Nucleus accumbens (tissue), 56 donors: ENCODE results near the gene ARHGAP10.

ENCODE experiments used
- DNase-seq, 56 donors: peaks; one replicate each; lab custom pipeline; 2025; lab: John Stamatoyannopoulos, UW

Gene ARHGAP10

DNA sequence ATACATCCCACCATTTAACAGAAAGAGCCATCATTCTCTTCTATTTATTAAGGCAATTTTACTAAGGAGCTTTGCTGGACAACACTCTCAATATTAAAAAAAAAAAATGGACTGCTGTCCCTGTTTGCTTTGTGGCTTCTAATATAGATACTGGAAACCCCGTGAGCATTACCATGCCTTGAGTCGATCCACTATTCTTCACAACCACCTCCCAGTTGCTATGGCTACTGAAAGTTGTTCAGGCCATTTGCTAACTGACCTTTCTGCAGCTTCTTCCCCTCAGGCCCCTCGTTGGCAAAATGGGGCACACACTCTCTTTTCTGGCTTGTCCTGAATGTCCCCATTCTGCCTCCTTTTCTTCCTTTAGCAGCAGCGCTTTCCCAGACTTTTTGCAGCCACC is 369.9 kb downstream of the ARHGAP10 start:
- no peak for DNase-seq

DNA sequence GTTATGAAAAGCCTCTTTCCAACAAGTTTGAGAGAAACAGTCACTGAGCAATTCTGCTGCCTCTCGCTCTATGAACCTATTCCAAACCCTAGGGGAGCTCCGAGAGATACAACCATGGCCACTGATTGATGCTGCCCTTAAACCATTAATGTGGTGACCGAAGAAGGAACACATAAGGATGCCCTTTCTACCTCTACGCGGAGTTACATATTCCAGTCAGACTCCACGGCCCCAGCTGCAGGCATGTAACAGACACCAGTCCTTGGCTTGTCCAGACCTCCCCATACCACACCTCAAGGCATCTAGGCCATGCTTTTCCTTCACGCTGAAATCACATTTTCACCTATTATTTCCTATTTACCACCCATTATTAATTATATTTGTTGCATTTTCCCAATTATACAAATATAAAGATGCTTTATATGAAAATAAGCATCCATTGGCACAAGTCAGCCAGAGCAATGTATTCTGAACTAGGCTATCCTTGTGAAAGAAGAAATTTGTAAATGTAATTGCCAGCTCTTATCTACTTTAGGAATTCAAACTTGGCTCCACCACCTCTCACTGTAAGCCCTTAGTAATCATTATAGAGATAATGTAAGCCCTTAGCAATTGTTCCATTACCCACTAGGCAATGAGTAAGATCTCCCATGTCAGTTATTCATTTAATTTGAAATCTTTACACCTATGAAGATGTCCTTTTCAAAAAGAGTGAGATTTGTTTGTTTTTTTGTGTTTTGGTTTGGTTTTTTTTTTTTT is 371.9 kb downstream of the ARHGAP10 start:
- no peak for DNase-seq

DNA sequence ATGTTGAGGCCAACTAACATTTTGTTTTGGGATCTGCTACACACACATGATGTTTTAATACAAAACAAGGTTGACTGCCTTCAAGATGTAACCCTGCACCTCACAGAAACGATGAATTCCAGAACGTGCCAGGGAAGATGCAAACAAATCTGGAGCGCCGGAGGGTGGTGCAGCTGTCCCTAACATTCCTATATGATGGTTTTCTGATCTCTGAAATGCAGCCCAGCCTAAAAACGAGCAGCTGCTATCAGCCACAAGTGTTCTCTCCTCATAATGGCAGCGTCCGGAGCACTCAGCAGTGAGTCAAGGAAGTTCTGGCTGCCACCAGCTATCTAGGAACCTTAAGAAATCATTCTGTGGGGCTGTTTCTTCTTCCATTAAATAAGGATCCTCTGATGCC is 376.9 kb downstream of the ARHGAP10 start:
- DNase-seq = no peak

DNA sequence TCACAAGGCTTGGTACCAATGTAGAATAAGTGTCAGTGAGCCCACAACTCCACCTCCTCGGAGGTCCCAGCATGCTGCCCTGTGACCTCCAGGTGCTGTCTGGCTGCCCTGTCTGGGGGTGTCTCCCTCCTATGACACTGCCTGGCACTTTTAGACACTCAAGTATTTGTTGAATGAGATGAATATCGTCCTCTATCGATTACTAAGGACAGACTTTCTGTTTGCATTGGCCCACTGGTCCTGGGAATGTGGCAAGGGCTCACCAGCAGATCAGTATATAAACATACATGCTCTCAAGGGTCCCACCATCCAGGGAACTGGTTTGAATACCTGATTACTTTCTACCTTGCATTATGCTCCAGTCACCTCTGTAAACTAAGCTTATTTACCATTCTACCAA is 377.3 kb downstream of the ARHGAP10 start:
- DNase-seq = no peak

DNA sequence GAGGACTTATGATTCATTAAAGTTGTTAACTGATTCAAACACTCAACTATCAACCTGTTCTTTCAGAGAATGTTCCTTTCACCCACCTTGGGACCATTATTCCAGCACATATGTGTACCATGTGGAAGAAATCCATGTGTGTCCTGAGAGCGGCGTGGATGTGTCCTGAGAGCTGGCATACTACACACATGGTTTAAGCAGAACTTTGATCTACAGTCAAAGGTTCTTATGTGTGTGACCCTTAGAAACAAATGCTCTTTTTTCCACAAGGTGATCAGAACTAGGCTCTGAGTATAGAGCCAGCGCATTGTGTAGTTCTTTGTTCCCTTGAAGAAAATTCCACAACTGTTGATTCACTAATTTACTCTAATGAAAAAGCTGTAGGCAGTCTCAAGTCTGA is 378.3 kb downstream of the ARHGAP10 start:
- DNase-seq = no peak

DNA sequence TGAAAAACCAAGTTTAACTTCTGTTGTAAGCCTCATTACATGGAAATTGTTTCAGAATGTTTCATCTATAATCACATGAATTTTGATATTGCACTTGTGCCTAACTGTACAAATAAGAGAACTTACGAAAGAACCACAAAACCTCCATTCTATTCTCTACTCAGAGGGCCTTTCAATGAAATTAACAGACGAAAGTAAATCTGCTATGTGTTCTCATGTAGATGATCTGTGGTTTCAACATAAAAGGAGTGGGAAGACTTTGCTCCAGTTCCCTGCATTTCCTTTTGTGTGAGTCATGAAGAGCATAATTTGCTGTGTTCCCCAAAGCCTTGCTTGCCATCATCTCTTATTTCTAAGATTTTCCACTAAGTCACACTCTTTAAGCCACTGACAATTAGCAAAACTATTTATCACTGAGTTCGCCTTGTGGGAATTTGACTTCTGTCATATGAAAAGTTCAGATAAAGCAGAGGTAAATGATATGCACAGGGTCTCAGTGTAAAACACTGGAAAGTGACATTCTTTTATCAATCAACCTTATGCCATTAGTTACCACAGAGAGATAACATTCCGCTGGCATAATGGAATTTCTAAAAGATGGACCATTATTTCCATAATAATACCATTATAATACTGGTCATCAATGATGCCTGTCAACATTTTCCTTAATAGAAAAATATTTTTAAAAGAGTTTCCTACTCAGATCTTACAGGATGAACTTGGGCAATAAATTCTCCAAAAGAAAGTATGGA is 380.5 kb downstream of the ARHGAP10 start:
- DNase-seq = peak in 2 of 56 donors; percentile 4 to 11

DNA sequence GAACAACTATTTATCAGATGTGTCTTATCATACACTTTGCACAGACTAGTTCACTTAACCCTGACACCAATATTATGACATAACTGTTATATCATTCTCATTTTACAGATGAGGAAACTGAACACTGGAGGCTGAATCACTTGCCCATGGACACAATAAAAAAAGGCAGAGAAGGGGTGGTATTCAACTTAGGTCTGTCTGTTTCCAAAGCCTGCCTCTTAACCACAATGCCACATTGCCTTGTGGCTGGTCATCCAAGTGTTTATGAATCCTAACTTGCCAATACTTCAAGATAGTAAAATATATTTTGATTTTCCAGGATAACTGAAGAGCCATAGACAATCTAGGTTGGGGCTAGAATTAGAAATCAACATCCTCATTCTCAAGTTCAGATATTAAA is 382.5 kb downstream of the ARHGAP10 start:
- DNase-seq = no peak

DNA sequence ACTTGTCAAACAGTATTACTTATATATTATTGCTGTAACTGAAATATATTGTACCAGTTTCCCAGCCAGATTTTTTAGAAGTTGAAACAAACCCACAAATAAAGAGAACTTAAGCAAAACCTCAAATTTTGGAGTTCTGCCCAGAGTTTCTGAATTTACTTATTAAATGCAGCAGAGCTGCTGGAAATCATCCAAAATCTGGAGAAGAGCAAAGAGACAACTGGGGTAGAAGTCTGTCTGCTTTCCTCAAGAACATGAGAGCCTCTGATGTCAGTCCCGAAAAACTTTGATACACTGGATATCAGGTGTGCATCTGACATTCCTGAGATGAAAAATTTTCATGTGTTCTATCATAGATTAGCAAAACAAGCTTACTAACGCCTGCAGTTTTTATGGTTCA is 384.4 kb downstream of the ARHGAP10 start:
- no peak for DNase-seq

DNA sequence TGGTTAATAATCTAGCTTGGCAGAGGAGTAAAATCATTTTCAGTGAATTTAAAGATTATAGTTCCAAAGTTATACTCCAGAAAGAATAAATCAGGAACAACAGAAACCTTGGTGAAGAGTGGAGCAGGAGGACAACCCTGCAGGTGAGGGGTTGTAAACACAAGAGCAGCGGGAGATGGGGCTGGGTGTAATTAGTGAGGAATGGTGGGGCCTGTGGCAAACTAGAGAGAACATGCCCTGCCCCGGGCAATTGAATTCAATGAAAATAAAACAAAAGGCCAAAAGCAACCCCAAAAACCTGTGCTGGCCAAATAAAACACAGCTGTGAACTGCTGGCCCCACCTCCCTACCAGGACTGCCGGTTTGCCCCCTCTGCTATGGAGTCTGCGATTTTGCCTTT is 385.1 kb downstream of the ARHGAP10 start:
- DNase-seq = no peak

DNA sequence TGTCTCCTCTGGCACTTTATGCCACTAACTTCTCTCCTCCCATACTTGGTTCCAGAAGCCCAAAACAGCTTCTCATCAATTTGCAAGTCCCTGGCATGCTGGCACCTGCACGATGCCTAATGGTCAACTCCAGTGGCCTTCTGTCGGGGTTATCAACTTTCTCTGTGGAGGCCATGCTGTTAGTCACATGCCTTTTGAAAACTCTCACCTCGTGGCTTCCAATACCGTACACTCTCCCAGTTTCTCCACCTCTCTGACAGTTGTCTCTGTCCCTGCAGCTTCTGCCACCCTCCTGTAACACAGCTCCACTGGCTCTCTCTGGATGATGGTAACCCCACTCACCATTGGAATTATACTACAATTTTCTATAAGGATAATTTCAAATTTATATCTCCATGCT is 386.3 kb downstream of the ARHGAP10 start:
- DNase-seq = no peak

DNA sequence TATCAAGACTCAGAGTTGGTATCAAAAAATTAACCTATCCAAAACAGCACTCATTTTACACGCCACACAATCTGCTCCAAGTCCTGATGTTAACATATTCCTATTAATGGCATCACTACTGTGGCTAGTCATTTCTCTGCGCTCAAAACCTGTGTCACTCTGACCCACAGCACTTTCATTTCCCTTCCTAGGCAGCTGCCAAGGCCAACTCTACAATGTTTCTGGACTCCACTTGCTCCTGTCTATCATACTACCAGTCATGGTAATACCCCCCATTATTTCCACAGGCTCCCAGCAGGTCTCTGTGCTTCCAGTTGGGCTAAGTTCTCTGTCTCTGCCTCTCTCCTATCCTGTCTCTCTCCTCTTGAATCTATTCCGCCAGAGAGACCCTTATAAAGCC is 386.7 kb downstream of the ARHGAP10 start:
- no peak for DNase-seq

DNA sequence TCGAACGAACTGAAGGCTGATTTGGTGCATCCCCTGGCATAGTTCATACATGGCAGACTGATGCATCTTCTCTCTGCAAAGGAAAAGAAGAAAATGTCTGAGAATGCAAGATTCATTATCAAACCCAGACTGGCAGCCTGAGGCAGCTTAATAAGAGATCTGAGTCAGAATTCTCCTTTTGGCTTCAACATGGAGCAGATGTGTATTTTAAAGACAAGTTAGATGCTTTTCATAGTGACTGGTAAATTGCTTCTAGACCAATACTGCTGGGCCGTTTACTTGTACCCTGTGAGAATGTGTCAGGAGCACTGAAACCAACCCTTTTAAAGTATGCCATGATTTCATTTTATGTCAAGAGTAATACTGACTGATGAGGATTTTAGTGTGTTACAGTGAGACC is 388.3 kb downstream of the ARHGAP10 start:
- DNase-seq = no peak
